GM10847 (cell line): ENCODE results near the gene CTNND2.

Experiments used
- POLR2A ChIP-seq: IDR thresholded peaks from 2 replicates; pipeline ENCODE4 v1.6.1; 2011; ENCODE audit not compliant: insufficient read length; ENCODE audit errors: extremely low read depth

CTNND2 gene

DNA sequence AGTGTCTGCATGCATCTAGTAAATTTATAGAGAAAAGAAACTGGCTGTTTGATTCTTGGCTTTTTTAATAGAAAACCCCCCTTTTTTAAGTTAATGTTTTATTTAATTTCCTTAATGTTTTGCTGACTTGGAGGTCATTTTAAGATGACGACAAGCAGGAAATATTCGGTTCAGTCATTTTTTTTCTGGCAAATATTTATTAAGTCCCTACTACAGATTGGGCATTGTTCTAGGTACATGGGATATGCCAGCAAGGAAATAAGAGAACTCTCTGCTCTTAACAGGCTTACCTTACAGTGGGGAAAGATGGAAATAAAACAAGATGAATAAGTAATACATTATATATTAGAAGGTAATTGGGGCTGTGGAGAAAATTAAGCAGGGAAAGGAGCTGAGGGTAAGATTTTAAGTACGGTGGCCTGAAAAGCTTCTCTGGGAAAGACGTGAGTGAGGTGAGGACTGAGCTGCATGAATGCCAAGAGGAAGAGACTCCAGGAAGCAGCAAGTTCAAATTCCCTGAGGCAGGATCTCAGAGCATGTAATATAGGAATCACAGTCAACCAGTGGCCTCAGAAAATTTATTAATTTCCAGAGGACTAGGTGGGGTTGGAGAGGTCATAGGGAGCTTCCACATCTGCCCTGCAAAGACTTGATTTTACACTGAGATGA lies 827.2 kb downstream of the CTNND2 start:
- no peak for TF ChIP-seq POLR2A

DNA sequence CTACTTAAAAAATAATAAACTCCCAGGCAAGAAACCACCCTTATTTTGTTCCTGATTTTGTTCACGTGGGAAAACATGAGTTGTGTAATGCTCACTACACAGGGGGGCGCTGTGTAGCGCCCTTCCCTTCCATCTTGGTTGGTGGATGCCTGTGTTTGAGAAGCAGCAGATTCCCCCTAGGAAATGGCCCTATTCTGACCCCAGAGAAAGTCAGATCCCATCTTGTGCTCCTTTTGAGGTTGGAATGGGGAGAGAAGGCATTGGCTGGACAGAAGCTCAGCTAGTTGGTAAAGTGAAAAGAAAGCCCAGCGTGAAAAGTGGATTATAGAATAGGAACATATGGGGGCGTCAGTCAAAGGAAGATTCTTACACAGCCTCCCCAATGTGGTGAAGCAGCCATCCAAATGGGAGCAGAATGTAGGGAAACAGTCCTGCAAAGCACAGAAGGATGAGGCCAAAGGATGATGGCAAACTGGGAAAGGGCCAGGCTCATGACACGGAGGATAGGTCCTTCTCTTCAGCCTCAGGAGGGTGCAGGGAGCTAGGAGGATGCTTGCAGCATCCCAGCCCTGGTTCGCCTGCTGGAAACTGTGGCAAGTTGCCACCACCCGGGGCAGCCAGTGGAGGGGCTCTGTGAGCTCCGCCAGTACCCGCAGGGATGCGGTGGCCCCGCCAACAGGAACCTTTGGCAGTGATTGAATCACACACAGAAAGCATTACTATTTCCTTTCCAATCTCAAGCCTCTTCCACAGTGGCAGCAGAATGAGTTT lies 829.0 kb downstream of the CTNND2 start:
- no peak for TF ChIP-seq POLR2A

DNA sequence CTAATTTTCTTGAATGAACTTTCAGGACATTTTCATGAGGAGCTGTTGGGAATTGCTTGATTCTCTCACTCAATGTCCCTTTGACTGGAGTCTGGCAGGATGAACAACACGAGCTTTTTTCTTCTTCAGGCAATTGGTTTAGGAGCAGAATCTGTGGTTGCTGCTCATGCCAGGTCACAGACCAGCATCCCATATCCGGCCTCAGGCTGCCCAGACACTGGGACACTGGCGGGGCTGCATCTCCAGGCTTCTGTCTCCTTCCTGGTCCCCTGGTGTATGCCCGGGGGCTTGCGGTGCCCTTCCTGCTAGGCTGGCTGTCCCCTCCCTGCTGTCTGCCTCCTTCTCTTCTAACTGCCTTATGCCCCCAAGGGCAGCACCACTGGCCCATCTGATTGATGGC lies 831.7 kb downstream of the CTNND2 start:
- no peak for TF ChIP-seq POLR2A

DNA sequence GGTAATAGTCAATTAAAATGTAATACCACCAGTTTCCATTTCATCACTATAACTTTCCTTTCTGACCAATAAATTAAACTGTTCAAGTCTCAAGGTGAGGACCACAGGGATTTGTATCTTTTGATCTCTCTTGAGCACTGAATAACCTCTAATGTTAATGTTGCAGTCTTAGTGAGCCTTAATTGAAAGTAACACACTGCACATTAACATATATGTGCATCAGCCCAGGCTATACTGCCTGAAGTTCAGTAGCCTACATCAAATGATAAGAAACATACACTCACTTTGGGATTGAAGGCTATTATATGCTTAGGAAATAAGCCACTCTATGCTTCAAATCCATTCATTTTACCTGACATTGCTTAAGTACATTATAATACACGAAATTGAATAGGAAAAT lies 832.2 kb downstream of the CTNND2 start:
- TF ChIP-seq POLR2A = no peak

DNA sequence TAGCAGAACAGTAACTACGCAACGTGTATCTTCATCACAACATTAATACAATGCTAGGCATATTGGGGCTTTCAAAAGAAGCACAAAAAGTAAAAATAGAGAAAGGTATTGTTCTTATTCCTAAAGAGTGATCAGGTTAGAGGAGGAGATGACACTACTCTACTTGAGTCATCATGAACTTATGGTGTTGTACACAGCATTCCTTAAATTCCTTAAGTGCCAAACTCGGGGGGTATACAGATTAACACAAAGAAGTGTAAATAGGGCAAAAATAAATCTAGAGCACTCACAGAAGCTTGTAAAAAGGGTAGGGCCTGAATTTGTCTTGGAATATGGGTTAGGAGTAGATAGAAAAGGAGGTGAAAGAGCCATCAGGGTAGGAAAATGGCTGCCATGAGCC lies 835.2 kb downstream of the CTNND2 start:
- TF ChIP-seq POLR2A = no peak

DNA sequence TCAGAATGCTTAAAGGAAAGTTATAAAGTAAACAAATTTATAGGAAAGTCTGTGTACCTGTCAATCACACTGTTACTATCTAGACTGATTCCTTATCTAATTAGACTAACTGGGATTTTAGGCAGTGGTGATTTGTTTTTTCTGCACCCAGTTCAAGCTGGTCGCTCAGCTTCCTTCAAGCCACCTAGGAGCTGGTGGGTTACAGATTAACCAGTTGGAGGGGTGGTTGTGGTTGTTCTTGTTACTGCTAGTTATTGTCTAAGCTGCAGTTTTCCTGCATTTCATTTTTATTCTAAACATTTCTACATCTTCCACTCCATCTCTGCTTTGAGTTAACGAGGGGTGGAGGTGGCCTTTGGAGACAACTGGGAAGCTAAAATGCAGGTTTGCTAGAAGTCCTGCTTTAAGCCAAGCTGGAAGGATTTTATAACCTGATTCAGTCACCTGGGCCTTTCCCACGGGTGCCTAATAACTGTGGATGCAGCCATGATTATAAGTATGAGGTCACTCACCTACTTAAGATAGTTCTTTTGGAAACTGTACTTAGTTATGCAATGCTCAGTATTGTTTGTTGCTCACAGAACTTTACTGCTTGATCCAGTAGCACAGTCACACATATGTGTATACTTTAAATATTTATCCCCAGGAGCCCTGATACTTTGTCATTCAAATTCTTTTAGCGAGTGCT lies 839.3 kb downstream of the CTNND2 start:
- TF ChIP-seq POLR2A = no peak

DNA sequence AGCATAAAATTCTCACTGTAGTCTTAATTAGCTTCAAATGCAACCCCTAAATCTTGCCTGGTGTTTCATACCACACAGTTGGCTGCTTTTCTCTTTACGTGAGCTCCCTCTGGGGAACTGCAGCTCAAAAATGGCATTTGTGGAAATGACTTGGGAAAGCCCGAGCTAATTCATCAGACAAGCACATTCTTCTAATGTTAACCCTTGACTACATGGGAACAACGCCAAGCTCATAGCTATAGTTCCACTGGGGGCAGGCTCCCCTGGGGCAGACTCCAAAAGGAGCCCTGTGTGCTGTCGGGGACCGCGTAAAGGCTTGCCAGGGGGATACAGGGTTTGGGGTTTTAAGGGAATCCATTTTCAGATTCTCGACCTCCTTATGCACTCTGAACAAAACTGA lies 841.8 kb downstream of the CTNND2 start:
- no peak for TF ChIP-seq POLR2A

DNA sequence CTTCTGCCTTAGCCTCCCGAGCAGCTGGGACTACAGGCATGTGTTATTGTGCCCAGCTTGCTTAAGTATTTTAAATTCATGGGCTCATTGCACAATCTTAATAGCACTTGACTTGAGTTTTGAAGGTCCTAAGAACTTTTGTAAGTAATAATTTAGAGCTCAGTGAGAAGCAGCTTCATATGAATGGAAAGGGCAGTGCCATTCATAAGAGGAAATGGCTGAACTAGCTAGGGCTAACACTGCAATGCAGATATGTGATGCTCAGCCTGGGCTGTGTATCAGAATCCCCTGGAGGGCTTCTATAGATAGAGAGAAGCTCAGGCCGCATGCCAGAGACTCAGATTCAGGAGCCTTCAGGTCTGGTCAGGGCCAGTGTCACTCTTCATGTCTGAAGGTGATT lies 847.7 kb downstream of the CTNND2 start:
- no peak for TF ChIP-seq POLR2A

DNA sequence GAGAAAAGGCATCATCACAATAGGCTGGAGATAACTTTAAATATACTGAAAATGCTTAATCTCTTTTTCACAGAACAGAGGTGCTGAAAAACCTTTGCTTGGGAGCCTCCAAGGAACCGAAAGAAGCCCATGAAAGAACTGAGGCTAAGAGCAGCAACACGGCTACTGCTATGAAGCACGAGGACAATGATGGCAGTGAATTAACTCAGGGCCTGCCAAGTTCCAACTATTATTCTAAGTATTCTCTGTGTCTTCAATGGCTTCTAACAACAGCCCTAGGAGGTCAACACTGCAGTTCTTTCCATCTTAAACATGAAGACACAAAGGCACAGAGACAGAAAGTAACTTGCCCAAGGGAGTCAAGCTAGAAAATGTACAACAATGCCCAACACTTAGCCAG lies 850.2 kb downstream of the CTNND2 start:
- TF ChIP-seq POLR2A = no peak

DNA sequence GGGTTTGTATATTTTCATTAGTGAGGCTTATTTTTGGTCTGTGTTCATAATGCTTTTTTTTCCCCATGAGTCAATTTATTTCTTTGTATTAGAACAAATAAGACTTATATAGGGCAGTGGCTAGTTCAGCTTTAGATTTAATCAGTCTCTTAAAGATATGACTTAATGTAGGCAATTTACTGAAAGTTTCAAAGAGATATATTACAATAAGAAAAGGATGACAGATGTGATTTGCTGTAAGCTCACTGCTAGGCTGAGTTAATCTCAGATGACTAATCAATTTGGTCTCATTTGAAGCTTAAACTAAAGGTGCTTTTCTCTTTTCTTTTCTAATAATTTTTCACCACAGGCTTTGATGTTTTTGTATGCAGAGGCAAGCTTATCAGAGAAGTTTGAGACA lies 851.4 kb downstream of the CTNND2 start:
- no peak for TF ChIP-seq POLR2A

DNA sequence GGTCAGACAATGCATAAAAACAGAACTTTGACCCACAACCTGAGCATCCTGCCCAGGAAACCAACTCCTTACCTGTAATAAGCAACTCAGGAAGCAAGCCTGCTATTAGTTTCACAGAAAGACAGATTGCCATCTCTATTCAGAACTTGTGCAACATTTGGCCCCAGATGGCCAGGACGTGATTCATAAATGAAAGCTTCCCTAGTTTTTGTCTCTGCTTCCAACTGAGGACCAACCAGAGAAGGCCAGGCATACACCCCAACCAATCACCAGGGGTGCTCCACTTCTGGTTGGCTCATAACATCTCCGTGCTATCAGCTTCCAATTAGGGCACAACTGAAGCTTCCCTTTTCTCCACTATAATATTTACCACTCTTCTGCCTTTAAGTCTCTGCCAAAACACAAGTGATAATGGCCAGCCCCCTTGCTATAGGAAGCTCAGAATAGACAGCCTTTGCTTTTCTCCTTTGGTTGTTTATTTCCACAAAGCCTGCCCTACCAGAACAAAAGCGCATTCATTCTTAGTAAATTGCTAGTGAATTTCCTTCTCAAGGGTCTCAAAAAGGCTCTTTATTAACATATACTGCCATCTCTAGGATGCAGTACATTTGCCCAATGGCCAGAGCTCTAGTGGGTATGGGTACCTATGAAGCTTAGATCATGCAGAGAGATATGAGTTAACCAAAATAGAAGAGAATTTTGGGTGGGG lies 853.5 kb downstream of the CTNND2 start:
- no peak for TF ChIP-seq POLR2A

DNA sequence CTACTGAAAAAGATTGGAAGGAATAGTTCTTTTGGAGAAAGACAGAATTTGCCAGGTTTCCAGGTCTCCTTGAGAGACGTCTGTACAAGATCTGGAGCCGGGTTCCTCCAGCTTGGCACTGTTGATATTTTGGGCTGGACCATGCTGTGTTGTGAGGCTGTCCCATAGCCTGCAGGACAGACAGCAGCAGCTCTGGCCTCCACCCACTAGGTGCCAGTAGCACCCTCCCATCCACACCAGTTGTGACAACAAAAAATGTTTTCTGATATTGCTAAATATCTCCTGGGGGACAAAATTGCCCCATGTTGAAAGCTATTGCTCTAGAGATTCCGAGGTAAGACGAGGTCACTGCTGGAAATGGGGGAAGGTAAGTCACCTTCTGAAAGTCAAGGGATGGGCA lies 855.5 kb downstream of the CTNND2 start:
- no peak for TF ChIP-seq POLR2A

DNA sequence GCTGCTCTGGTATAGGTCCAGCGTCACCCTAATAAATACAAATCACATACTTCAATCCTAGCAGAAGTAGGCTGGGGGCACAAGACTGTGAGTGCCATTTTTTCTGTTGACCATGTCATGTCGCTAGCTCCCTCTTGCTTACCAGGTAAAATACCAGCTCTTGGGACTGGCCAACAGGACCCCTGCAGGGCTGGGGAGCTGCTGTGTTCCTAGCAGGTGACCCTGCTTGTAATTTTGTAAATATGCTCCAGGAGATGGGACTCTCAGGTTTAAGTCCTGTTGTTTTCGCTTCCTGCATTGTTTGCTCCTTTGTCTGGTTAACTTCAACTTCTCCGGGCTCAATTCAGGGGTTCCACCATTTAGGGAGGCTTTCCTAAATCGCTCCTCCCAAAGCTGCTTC lies 856.6 kb downstream of the CTNND2 start:
- no peak for TF ChIP-seq POLR2A

DNA sequence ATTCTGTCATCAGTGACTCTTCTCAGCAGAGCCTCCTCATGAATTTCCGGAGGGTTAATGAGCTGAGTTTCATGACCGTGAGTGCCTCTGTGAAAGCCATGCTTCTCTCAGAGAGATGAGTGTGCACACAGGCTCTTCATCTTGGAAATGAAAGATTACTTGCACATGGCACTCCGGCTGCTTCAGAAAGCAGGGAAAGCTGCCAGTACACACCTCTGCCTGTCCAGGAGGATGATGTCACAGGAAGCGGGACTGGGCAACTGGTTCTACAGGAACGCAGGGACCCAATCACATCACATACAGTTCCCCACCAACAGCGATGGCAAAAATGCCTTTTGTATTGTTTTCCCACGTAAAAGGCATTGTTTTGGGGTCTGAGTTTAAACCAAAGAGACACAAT lies 857.2 kb downstream of the CTNND2 start:
- TF ChIP-seq POLR2A = no peak

DNA sequence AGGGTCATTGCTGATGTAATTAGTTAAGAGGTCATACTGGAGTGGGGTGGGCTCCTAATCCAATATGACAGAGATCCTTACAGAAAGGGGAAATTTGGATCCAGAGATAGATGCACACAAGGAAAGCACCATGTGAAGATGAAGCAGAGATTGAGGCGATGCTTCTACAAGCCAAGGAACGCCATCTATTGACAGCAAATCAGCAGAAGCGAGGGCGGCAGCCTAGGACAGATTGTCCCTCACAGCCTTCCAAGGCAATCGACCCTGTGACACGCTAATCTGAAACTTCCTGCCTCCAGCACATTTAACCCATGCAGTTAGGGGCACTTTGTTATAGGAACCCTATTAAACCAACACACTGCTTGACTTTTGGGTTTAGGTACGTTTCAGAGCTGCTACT lies 858.1 kb downstream of the CTNND2 start:
- no peak for TF ChIP-seq POLR2A

DNA sequence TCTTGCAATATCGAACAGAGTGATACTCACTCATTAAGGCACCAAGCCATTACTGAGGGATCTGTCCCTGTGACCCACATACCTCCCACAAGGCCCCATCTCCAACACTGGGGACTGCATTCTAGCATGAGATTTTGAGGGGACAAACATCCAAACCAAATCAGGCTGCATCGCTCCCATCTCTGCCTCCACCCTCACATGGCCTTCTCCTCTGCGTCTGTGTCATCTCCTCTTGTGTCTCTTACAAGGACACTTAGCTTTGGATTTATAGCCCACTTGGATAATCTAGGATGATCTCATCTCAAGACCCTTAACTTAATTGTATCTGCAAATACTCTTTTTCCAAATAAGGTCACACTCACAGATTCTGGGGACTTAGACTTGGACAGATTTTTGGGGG lies 858.8 kb downstream of the CTNND2 start:
- no peak for TF ChIP-seq POLR2A
